HG03139 (cell line): Measurements from ENCODE around the gene TMEM150A.
"Not testable (repeated sequence)": the region's sequence is repeated elsewhere in the genome, so short reads cannot be mapped to it uniquely, and the experiment has no call there.

Experiments
- ATAC-seq: cut with Tn5 transposase; IDR thresholded peaks from one replicate; pipeline ENCODE4 v1.9.1; 2021; ENCODE audit not compliant: unreplicated experiment

TMEM150A gene, protein sequence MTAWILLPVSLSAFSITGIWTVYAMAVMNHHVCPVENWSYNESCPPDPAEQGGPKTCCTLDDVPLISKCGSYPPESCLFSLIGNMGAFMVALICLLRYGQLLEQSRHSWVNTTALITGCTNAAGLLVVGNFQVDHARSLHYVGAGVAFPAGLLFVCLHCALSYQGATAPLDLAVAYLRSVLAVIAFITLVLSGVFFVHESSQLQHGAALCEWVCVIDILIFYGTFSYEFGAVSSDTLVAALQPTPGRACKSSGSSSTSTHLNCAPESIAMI

DNA sequence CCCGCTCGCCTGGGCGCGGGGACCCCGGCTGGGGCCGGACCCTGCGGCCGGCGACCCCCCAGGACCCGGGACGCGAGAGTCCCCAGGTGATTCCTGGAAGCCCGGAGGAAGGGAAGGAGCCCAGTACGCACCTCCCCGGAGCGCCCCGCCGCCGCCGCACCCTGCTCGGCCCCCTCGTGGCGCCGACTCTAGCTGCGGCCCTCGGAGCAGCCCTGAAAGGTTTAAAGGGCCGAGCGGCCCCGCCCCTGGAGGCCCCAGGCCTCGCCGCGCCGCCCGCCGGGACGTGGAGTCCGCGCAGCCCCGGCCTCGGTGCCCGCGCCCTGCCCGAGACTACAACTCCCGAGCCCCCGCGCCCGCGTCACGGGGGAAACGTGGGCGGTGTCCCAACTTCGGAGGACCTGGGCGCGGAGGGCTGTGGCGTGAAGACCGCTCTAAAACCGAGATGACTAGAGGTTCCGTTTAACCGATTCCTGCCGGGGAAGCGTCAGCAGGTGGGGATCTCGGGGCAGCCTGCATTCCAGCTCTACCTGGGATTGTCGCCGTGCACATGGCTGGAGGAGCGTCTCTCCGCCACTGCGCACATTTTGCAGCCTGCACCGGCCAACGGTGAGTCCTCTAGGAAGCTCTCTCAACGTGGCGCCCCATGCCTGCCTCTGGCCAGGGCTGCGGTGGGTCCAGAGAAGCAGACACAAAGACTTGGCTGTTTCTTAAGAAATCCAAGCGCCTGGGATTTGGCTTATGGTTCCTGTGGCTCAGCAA lies at the start of gene TMEM150A:
Gene TMEM150A, minus strand, starts transcription at position 223 of the 759 bp plus-strand sequence. CDS start 750 bp downstream, outside the sequence.
- peak; percentile 90 for ATAC-seq

DNA sequence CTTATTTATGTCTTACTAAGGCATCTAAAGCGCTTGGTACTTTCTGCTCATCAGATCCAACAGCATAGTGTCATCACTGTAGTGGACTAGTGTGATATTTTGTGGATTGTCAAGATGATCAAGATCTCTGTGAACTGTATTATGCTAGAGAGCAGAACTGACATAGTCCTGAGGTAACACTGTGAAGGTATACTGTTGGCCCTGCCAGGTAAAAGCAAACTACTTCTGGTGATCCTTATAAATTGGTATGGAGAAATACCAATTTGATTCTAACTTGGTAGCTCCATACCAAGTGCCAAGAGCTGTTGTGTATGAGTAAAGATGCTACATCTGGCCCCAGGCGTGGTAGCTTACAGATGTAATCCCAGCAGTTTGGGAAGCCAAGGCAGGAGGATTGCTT lies 49.6 kb upstream of the TMEM150A start:
- no peak for ATAC-seq

DNA sequence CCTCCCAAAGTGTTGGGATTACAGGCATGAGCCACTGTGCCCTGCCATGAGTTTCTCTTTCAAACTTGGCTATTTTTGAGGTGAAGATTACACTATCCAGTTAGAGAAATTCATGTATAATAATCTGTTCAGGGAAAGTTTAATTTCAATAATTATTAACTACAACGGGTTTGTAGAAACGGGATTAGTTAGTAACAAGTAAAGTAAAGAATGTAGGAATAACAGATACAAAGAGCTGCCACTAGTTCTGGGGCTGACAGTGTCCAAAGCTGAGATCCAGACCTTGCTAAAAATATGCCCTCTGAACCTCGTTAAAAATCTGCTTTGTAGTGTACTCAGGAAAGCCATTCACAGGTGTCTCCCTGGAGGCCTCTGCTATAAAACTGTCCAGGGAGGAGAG lies 48.6 kb upstream of the TMEM150A start:
- no peak for ATAC-seq

DNA sequence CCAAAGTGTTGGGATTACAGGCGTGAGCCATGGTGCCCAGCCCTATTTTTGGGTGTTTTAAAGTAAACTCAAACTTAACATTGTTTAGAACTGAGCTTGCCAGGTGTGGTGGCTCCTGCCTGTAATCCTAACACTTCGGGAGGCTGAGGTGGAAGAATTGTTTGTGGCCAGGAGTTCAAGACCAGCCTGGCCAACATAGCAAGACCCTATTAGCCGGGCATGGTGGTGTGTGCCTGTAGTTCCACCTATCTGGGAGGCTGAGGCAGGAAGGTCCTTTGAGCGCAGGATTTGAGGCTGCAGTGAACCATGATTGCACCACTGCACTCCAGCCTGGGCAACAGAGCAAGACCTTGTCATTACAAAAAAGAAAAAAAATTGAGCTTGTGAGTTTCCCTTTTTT lies 48.0 kb upstream of the TMEM150A start:
- no peak for ATAC-seq

DNA sequence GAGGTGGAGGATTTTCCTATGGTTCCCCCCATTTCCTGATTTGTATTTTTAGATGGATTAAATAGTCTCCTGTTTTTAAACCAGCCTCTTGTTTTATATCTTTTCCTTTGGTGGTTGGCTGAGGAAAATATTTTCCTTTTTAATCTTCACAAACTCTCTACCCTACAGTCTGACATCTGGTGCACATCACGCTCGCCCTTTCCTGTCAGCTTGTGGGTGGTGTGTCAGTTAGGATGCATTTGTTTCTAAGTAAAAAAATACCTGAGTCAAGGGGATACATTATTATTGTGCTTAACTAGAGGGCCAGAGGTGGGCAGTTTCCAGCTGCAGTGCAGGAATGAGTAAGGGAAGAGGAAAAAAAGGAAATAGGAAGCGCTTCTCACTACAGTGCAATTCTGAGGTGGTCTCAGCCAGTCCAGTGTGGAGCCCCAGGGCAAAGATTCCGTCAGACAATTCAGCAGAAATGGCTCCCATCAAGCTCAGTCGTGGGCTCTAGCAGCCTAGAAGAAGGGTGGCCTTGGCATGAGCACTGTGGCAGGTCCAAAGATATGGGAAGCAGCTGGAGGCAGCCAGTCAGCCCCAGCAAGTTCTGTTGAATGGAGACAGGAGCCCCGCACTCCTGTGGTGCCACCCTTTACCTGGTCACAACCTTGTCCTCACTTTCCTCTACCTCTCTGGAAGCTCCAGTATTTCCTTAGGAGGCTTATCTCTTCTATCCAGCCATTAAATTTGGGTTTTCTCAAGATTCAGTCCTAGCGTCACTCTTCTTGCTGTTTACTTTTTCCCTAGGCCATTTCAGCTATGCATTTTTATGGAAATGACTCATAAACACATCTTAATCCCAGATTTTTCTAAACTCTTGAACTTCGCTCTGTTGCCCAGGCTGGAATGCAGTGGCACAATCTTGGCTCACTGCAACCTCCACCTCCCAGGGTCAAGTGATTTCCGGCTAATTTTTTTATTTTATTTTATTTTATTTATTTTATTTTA lies 47.0 kb upstream of the TMEM150A start:
- no peak for ATAC-seq

GRCh38 chr2:85648619-85649018 lies 46.1 kb upstream of the TMEM150A start:
- ATAC-seq, result no peak

DNA sequence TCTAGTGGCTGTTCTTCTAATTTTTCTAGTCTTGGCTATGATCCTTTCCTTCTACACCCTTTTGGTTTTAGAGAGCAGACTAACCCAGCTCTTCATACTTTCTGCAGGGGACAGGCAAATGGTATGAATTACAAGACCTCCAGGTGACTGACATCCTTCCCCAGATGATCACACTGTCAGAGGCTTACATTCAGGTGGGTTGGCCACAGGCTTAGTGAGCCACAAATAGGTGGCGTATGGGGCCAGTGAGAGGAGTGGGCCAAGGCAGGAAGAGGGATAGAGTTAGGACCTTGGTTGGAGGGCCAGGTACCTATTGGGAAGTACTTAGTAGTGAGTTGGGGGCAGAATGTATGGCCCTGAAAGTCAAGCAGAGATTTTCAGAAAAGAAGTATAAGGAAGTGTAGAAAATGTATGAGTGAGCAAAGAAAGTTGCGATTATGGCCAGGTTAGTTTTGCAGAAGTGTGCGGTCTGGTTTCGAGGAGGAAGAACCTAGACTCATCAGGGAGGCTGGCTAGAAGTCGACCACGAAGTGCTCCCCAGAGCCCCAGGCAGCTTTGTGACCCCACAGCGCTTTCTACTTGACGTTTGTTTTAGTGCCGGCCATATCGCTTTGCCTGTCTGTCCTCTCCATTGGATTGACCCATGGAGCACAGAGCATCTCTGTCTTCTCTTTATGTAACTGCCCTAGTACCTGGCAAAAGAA lies 45.5 kb upstream of the TMEM150A start:
- ATAC-seq, result no peak

- ATAC-seq, result no peak
Observed at GRCh38 chr2:85646166-85646565, 43.7 kb upstream of the TMEM150A start.

DNA sequence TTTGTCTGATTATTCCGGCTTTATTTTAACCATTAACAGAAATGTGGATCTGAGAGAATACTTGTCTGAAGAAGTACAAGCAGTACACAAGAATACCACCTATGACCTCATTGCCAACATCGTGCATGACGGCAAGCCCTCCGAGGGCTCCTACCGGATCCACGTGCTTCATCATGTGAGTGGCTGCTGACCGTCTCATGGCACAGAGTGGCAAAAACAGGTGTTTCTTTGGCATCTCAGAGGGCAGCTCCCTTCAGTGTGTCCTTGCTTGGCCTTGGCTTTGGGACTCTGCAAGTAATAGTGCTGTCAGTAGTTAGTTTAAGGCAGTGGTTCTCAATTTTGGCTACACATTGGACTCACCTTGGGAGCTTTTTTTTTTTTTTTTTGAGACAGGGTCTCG lies 42.4 kb upstream of the TMEM150A start:
- ATAC-seq, result no peak

- no peak for ATAC-seq
Observed at GRCh38 chr2:85642725-85643124, 40.2 kb upstream of the TMEM150A start.

DNA sequence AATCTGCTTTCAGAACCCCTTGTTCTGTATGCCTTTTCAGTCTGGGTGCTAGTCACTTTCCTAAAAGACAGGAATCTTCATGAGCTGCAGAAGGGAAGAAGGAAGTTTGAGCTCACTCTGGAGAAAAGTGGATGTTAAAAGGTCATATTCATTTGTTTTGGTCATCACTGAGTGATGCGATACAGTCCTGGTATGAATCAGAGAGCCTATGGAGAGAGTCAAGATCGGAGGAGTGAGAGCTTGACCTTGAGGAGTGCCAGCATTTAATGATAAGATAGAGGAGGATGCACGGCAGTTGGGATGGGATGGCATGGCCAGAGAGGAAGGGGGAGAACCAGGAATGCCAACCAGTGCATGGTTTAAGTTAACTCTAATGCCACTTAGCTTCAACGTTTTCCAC lies 33.1 kb upstream of the TMEM150A start:
- no peak for ATAC-seq

- no peak for ATAC-seq
Observed at GRCh38 chr2:85635011-85635410, 32.5 kb upstream of the TMEM150A start.

GRCh38 chr2:85631316-85631715 lies 28.8 kb upstream of the TMEM150A start:
- no peak for ATAC-seq

- no peak for ATAC-seq
Observed at GRCh38 chr2:85628658-85629057, 26.2 kb upstream of the TMEM150A start.

GRCh38 chr2:85623991-85624390 lies 21.5 kb upstream of the TMEM150A start:
- ATAC-seq, result no peak

DNA sequence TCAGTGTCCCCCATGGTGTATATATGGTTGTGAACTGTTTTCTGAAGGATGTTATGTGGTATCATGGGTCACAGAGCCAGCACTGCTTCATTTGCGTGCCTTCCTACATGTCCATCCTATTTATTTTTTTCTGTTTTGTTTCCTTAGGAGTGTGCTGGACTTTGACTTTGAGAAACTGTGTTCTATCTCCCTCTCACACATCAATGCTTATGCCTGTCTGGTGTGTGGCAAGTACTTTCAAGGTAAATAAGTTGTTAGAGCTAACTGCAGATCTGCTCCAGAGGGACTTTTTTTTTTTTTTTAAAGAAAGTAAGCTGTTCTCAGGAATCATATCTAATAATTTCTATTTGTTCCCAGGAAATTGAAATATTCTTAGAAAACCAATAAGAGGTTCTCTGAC lies 18.8 kb upstream of the TMEM150A start:
- no peak for ATAC-seq

GRCh38 chr2:85619617-85620016 lies 17.1 kb upstream of the TMEM150A start:
- ATAC-seq, result no peak

- ATAC-seq, result not testable (repeated sequence)
Observed at GRCh38 chr2:85617723-85618122, 15.2 kb upstream of the TMEM150A start.

- ATAC-seq, result no peak
Observed at GRCh38 chr2:85615413-85615728, 12.9 kb upstream of the TMEM150A start.

GRCh38 chr2:85614757-85615156 lies 12.3 kb upstream of the TMEM150A start:
- ATAC-seq, result not testable (repeated sequence)
